ENCODE results near the gene ITPRIP.

The ITPRIP gene

DNA sequence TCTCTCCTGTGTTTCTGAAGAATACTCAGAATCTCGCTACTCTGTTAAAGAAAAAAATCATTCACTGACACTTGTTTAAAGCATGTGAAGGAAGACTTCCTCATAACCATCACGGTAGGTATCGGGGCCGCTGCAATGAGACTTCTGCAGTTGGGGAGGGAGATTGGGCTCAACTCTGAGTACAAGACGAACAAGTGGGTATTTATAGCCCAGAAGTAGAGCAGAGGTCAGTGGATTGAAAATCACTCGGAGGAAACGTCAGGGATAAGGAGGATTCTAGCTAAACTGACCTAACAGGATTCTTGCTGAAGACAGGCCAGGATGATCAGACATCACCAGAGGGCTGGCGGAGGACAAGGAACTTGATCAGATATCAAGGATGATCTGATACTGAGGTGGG lies 33.3 kb downstream of the ITPRIP start:
- DNase-seq, result no peak

GRCh38 chr10:104304356-104304745 lies 33.9 kb downstream of the ITPRIP start:
- DNase-seq, result no peak

DNA sequence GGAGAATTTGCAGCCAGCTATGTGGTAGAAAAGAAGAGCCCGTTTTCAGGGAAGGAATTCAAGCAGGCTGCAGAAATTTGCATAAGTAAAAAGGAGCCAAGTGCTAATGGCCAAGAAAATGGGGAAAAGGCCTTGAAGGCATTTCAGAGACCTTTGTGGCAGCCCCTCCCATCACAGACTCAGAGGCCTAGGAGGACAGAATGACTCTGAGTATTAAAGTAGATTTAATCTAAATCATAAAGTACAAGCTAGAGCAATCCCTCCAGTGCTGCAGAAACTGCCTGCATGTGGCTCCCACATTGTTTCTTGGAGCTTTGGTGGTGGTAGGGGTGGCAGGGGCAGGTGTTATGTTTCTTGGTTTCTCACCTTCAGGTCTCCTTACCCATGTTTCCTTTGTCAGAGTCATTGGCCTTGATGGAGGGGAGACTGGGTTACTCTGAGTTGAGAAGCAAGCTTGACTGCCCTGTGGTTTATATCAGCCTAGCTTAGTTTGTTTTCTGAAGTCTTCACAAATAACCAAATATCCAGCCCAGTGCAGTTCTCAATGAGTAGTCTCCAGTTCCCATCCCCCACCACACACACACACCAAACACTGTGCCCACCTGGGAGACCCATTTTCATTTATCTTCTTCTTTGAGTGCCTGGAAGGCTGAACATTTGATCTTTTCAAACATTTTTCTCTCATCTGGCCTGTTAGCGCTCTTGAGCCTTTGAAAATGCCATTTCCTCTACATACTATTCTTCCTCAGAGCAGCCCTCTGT lies 34.5 kb downstream of the ITPRIP start:
- no peak for DNase-seq

GRCh38 chr10:104301907-104302690 lies 36.2 kb downstream of the ITPRIP start:
- no peak for DNase-seq

- DNase-seq, result peak; percentile 3
Observed at GRCh38 chr10:104300736-104301292, 37.5 kb downstream of the ITPRIP start.

DNA sequence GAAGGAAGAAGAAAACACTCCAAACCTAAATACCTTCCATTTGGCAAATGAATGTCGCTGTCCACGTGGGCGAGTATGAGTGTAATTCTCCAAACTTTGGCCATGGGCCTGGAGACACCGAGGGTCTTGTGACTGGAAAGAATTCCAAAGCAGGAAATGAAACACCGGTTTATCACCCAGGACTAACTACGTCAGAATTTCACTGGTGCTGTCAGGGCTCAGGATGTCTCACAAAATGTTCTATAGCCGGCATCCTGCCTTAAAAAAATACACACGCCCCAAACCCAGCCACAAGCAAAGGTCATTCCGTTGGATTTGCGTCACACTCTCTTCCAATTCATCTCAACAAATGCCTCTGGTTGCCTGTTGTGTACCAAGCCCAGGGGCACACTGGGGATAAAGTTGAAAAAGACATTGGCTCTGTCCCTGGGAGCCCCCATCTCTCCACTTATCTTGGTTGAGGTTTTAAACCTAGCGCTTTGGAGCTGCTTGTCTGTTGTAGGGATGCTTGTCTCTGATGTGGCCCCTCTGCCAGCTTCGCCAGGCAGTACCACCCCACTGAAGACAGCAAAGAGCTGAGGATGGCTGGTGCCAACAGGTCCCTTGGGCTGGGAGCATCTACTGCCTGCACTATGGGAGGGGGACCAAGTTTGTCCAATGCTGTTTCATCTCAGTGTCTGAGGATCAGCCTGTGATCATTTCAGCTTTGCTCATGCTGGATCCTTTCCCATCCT lies 38.1 kb downstream of the ITPRIP start:
- no peak for DNase-seq

DNA sequence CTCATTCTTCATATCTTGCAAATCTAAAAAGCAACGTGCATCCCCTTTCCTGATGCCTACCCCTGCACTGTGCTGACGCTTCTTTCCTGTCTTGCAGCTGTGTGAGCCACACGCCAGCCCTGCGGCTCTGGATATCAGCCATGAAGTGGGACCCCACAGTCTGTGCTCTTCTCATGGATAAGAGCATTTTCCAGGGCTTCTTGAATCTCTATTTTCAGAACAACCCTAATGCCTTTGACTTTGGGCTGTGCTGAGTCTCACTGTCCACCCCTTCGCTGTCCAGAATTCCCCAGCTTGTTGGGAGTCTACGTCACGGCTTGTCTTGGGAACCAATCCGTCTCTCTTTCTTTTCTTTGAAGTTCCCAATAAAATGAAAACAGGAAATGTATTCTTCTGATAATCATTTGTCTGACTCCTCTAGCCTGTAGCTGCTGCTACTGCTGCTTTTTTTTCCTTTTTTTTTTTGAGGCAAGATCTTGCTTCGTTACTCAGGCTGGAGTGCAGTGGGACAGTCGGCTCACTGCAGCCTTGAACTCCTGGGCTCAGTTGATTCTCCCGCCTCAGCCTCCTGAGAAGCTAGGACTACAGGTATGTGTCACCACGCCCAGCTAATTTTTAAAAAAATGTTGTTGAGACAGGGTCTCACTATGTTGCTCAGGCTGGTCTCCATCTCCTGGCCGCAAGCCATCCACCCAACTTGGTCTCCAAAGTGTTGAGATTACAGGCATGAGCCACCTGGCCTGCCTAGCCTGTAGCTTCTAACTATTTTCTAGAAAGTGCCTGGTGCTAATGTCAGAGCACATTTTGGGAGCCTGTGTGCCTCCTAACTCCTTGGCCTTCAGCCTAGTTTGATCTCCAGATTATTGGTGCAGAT lies 39.0 kb downstream of the ITPRIP start:
- DNase-seq, result no peak

GRCh38 chr10:104297697-104298660 lies 40.3 kb downstream of the ITPRIP start:
- no peak for DNase-seq

DNA sequence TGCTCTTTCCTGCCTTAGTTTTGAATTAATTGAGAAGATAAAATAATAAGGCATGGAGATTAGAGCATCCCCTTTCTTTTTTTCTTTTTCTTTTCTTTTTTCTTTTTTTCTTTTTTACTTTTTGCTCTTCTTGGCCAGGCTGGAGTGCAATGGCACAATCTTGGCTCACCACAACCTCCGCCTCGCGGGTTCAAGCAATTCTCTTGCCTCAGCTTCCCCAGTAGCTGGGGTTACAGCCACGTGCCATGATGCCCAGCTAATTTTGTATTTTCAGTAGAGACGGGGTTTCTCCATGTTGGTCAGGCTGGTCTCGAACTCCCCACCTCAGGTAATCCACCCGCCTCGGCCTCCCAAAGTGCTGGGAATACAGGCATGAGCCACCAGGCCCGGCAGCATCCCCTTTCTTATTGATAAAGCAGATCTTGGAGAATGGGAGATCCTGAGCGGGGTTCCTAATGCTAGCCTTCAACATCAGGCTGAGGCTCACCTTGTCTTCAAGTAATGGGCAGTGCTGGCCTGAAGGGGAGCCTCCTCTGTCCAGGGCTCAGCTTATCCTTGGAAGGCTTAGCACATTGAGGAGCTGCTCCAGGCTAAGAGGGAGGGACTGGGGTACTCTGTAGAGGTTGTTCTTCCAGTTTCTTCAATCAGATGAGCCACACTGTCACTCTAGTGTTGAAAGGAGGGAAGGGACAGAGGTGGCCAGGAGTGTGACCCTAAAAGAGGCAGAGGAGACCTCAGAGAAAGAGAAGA lies 41.4 kb downstream of the ITPRIP start:
- DNase-seq, result no peak

GRCh38 chr10:104293781-104294321 lies 44.4 kb downstream of the ITPRIP start:
- DNase-seq, result no peak

DNA sequence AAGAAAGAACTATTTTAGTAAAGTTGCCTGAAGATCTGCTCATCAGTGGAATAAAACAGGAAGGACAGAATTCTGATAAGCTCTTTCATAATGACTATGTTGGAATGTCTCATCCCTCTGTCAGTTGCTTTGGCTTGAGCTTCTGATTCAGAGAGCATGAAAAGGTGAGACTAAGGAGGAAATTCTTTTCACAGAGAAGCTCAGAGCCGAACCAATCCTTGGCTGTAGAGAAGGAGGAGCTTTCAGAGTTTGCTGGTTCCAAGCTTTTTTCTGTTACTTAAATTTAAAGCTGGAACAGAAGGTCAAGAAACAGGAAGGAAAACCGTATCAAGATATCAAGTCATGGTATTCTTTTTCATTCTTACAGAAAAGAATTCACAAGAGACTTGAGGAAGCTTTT lies 45.3 kb downstream of the ITPRIP start:
- peak; percentile 44 for DNase-seq

DNA sequence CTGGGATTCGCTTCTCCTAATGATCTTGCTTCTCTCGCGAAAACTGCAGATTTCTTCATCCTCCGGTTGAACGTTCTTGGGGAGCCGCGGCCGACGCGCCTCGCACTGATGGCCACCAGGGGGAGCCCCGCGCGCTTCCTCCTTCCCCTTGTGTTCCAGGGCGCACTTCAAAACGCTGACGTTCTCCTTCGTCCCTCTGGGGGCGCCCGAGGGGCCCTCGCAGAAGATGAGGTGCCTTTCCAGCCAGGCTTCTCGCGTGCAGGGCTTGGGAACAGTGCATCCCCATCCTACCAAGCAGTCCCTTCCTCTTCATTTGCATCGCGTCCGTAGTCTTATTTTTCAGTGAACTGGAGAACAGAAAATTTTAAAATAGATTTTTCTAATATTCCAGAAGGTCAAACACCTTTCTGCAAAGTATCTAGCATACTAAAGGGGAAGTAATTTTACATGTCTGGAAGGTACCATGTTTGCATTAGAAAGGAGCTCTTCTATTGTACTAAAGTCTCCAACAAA lies 46.8 kb downstream of the ITPRIP start:
- DNase-seq, result peak; percentile 81

GRCh38 chr10:104288355-104288754 lies 49.9 kb downstream of the ITPRIP start:
- DNase-seq, result no peak

DNA sequence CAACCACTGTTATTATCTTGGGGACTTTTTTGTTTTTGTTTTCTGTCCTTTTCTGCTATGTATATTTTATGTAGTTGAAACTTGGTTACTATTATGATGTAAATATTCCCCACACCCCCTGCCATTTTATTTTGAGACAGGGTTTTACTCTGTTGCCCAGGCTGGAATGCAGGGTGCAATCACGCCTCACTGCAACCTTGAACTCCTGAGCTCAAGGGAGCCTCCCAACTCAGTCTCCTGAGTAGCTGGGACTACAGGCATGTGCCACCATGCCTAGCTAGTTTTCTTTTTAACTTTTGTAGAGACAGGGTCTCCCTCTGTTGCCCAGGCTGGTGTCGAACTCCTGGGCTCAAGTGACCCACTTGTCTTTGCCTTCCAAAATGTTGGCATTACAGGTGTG lies 51.3 kb downstream of the ITPRIP start:
- no peak for DNase-seq

GRCh38 chr10:104284846-104285245 lies 53.4 kb downstream of the ITPRIP start:
- no peak for DNase-seq

- DNase-seq, result no peak
Observed at GRCh38 chr10:104281694-104282093, 56.6 kb downstream of the ITPRIP start.

DNA sequence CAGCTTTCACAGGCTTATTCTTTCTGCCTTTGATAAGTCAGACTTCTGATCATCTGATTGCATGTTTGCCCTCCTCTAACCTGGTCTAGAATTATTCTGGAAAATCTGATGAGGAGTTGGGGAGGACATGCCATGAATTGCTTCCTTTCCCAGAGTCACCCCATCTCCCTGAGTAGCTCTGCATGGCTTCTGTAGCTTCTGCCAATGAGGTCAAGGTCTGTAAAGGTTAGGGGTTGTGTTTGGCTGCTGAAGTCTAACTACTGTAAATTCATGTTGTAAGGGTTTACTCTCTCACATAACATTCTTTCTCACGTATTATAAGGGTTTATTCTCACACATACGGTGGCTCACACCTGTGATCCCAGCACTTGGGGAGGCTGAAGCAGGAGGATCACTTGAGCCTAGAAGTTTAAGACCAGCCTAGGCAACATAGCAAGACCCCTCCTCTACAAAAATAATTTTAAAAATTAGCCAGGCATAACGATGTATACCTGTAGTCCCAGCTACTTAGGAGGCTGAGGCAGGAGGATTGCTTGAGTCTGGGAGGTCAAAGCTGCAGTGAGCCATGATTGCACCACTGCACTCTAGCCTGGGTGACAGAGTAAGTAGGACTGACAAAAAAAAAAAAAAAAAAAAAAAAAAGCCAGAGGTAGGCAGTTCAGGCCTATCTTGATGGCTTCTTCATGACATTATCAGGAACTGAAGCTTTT lies 58.6 kb downstream of the ITPRIP start:
- DNase-seq, result no peak

GRCh38 chr10:104277785-104278184 lies 60.5 kb downstream of the ITPRIP start:
- no peak for DNase-seq

- no peak for DNase-seq
Observed at GRCh38 chr10:104276192-104276591, 62.1 kb downstream of the ITPRIP start.
